HG02610 (cell line): ENCODE data around the gene LGALS9.
"Not testable (repeated sequence)": the region's sequence is repeated elsewhere in the genome, so short reads cannot be mapped to it uniquely, and the experiment has no call there.

Experiments used
- ATAC-seq: cut with Tn5 transposase; IDR thresholded peaks from one replicate; pipeline ENCODE4 v1.9.1; 2021; ENCODE audit warnings: mild to moderate bottlenecking, moderate library complexity; ENCODE audit not compliant: unreplicated experiment

LGALS9 gene

GRCh38 chr17:27651411-27652345 lies 20.7 kb downstream of the LGALS9 start:
- no peak for ATAC-seq

GRCh38 chr17:27653449-27653971 lies 22.5 kb downstream of the LGALS9 start:
- not testable (repeated sequence) for ATAC-seq

- ATAC-seq = no peak
Measured at GRCh38 chr17:27654136-27654535, 23.1 kb downstream of the LGALS9 start.

GRCh38 chr17:27654654-27655524 lies 23.9 kb downstream of the LGALS9 start:
- ATAC-seq = peak; percentile 45

- not testable (repeated sequence) for ATAC-seq
Measured at GRCh38 chr17:27655525-27656111, 24.6 kb downstream of the LGALS9 start.

- not testable (repeated sequence) for ATAC-seq
Measured at GRCh38 chr17:27656620-27657019, 25.6 kb downstream of the LGALS9 start.

GRCh38 chr17:27657620-27658019 lies 26.6 kb downstream of the LGALS9 start:
- ATAC-seq = no peak

- no peak for ATAC-seq
Measured at GRCh38 chr17:27659683-27660082, 28.7 kb downstream of the LGALS9 start.

GRCh38 chr17:27660436-27660835 lies 29.4 kb downstream of the LGALS9 start:
- no peak for ATAC-seq

GRCh38 chr17:27663936-27664605 lies 33.1 kb downstream of the LGALS9 start:
- ATAC-seq = no peak

GRCh38 chr17:27664606-27664965 lies 33.6 kb downstream of the LGALS9 start:
- no peak for ATAC-seq

GRCh38 chr17:27665549-27665948 lies 34.6 kb downstream of the LGALS9 start:
- ATAC-seq = no peak

- not testable (repeated sequence) for ATAC-seq
Measured at GRCh38 chr17:27666270-27666669, 35.3 kb downstream of the LGALS9 start.

GRCh38 chr17:27666831-27667560 lies 36.0 kb downstream of the LGALS9 start:
- no peak for ATAC-seq

GRCh38 chr17:27667656-27668487 lies 36.9 kb downstream of the LGALS9 start:
- no peak for ATAC-seq

- no peak for ATAC-seq
Measured at GRCh38 chr17:27668488-27668823, 37.5 kb downstream of the LGALS9 start.

- no peak for ATAC-seq
Measured at GRCh38 chr17:27669136-27669535, 38.1 kb downstream of the LGALS9 start.

- no peak for ATAC-seq
Measured at GRCh38 chr17:27669850-27670249, 38.9 kb downstream of the LGALS9 start.
